Measurements from ENCODE around the gene PIAS1. TPM values are rescaled to one million over a fixed set of nuclear protein-coding genes. Genes with fewer than 3 reads are reported as not detected.

Gene PIAS1
- total RNA-seq, 4 donors from 2014 or later: 32.6 to 59.5 (median 55.9) TPM

GRCh38 chr15:68192804-68193486, 138.8 kb downstream of the PIAS1 start:
- intact Hi-C loops (cut with DNase I; ENCODE audit: low total_unique reads): no loop called here
- no peak overlapping the region for H3K4me3 ChIP-seq (ENCODE audit: low read depth, poor library complexity, severe bottlenecking)
- no peak for TF ChIP-seq POLR2A (IDR thresholded peaks at IDR 0.05)
- TF ChIP-seq CTCF (IDR thresholded peaks at IDR 0.05): no peak
- 75 to 78% methylated on average over 5 of the region's 5 CpGs for WGBS, 2 donors
- no peak for DNase-seq (ENCODE audit: low spot score in 2 of 2)

GRCh38 chr15:68195336-68196112, 141.4 kb downstream of the PIAS1 start:
- H3K4me3 ChIP-seq (ENCODE audit: low read depth, poor library complexity, severe bottlenecking): no peak overlapping the region
- no peak for TF ChIP-seq POLR2A (IDR thresholded peaks at IDR 0.05)
- TF ChIP-seq CTCF (IDR thresholded peaks at IDR 0.05): no peak
- 78 to 84% methylated on average over 8 of the region's 8 CpGs for WGBS, 2 donors
- intact Hi-C loops (cut with DNase I; ENCODE audit: low total_unique reads): no loop called here
- DNase-seq (ENCODE audit: low spot score in 2 of 2): no peak

DNA sequence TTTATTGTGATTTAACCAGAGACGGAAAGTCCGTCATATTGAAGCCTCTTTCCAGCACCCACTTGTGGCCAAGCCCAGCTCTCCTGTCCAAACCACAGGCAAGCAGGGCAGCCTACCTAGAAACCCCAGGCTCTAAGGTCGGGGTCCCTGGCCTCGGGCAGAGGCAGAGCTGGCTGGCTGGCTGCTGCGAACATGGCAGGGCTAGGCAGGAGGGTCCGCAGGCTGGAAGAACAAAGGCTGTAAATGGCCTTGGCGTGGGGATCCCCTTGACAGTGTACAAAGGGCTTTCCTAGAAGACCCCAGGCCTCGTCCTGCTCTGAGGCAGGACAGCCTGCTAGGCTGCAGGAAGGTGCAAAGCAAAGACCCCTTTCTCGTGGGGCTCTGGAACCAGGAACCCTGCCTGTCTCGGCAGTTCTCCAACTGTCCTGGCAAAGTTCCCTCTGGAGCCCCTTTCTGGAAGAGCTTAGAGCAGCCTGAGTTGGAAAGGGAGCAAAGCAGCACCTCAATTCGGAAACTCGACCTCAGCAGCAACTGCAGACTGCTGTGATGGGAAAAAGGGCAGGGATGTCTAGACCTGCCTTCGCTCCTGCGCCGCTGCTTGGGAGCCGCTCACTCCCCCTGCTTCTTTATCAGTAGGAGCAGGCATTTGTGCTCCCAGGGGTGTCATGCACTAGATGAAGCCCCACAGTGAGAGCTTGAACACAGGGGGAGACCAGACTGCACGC, 142.5 kb downstream of the PIAS1 start:
- intact Hi-C loops (cut with DNase I; ENCODE audit: low total_unique reads): no loop called here
- WGBS, 2 donors: 84 to 87% methylated on average over 17 of the region's 17 CpGs
- no peak for DNase-seq (ENCODE audit: low spot score in 2 of 2)
- TF ChIP-seq POLR2A (IDR thresholded peaks at IDR 0.05) (no peak), CTCF (IDR thresholded peaks at IDR 0.05) (no peak)
- no peak overlapping the region for H3K4me3 ChIP-seq (ENCODE audit: low read depth, poor library complexity, severe bottlenecking)

DNA sequence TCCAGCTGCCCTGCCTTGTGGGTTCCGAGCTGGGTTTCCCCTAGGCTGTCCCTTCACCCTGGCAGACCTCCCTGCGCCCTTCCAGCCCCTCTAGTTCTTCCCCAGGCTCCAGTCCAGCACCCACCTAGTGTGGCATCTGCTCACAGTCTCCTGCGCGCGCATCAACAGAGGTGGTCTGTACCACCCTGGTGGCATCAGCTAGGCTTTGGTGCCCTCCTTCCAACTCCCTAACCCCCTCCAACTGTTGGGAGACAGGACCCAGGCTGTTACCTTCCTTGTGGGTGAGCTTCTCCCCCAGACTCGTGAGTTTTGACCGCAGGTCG, 143.0 kb downstream of the PIAS1 start:
- WGBS, 2 donors: 90 to 97% methylated on average over 8 of the region's 8 CpGs
- DNase-seq (ENCODE audit: low spot score in 2 of 2): no peak
- H3K4me3 ChIP-seq (ENCODE audit: low read depth, poor library complexity, severe bottlenecking): no peak overlapping the region
- TF ChIP-seq POLR2A (IDR thresholded peaks at IDR 0.05) (no peak), CTCF (IDR thresholded peaks at IDR 0.05) (no peak)
- intact Hi-C loops (cut with DNase I; ENCODE audit: low total_unique reads): no loop called here

GRCh38 chr15:68197661-68198437, 143.7 kb downstream of the PIAS1 start:
- intact Hi-C loops (cut with DNase I; ENCODE audit: low total_unique reads): no loop called here
- 90 to 94% methylated on average over 8 to 10 of the region's 11 CpGs for WGBS, 2 donors

More at GRCh38 chr15:68197661-68198437, 143.7 kb downstream of the PIAS1 start:
- no peak for DNase-seq (ENCODE audit: low spot score in 2 of 2)
- no peak for TF ChIP-seq POLR2A (IDR thresholded peaks at IDR 0.05)
- no peak for TF ChIP-seq CTCF (IDR thresholded peaks at IDR 0.05)
- no peak overlapping the region for H3K4me3 ChIP-seq (ENCODE audit: low read depth, poor library complexity, severe bottlenecking)
